OCI-LY7 (cell line): Measurements from ENCODE around the gene MED27. TPM values are rescaled to one million over a fixed set of nuclear protein-coding genes. Genes with fewer than 3 reads are reported as not detected.

Experiments
- BruUV-seq: library from RNA; stranded (reverse); fragments of 400-500 nt; replicated peaks from 2 replicates; lab custom pipeline; 2021; lab: Mats Ljungman, UMichigan
- CTCF ChIA-PET: fragments of 300-600 bp; sonication (Branson Sonifier 250); formaldehyde crosslinking; loops from one replicate; lab custom pipeline; 2022; ENCODE audit warnings: antibody characterized with exemption; ENCODE audit not compliant: unreplicated experiment; lab: Charles Lee
- POLR2A ChIA-PET: fragments of 300-600 bp; sonication (Branson Sonifier 250); formaldehyde crosslinking; loops from one replicate; lab custom pipeline; 2022; ENCODE audit warnings: antibody characterized with exemption; lab: Charles Lee
- DNase-seq: peaks from one replicate; pipeline ENCODE4 v3.0.0-alpha.2; 2015; ENCODE audit warnings: low spot score
- H2AFZ ChIP-seq: fragments of 200-600 bp; sonication (generic), shearing (Covaris generic); 2 replicates; pipeline ENCODE4 v1.6.1; 2014; ENCODE audit warnings: mild to moderate bottlenecking, antibody characterized with exemption, low read length, moderate library complexity
- H3K27ac ChIP-seq: fragments of 200-600 bp; sonication (generic); 2 replicates; pipeline ENCODE4 v1.5.1; 2014; ENCODE audit warnings: mixed run types, low read depth, mild to moderate bottlenecking, moderate library complexity, low read length, inconsistent platforms; ENCODE audit not compliant: poor library complexity, severe bottlenecking
- H3K36me3 ChIP-seq: fragments of 200-600 bp; sonication (generic); 2 replicates; pipeline ENCODE4 v1.6.1; 2014; ENCODE audit warnings: mild to moderate bottlenecking, antibody characterized with exemption, low read length, moderate library complexity, mixed read lengths; ENCODE audit not compliant: insufficient read depth
- H3K4me1 ChIP-seq: fragments of 200-600 bp; sonication (generic); 2 replicates; pipeline ENCODE4 v1.5.1; 2014; ENCODE audit warnings: mild to moderate bottlenecking, low read length; ENCODE audit not compliant: insufficient read depth, poor library complexity, severe bottlenecking
- H3K4me2 ChIP-seq: fragments of 200-600 bp; sonication (generic); 2 replicates; pipeline ENCODE4 v1.6.1; 2014; ENCODE audit warnings: mild to moderate bottlenecking, low read length
- H3K4me3 ChIP-seq: fragments of 200-600 bp; sonication (generic); 2 replicates; pipeline ENCODE4 v1.5.1; 2014; ENCODE audit warnings: mild to moderate bottlenecking, low read depth, low read length; ENCODE audit not compliant: poor library complexity, severe bottlenecking
- H3K79me2 ChIP-seq: fragments of 200-600 bp; sonication (generic); 2 replicates; pipeline ENCODE4 v1.6.1; 2016; ENCODE audit warnings: low read depth, mild to moderate bottlenecking, low read length, moderate library complexity, mixed read lengths; ENCODE audit not compliant: insufficient read depth
- H3K9me2 ChIP-seq: fragments of 200-600 bp; sonication (generic); 2 replicates; pipeline ENCODE4 v1.6.1; 2016; ENCODE audit warnings: mild to moderate bottlenecking, low read length, mixed read lengths; ENCODE audit not compliant: insufficient read depth
- H3K9me3 ChIP-seq: fragments of 200-600 bp; sonication (generic); 2 replicates; pipeline ENCODE4 v1.6.1; 2014; ENCODE audit warnings: mild to moderate bottlenecking, mixed run types, low read length, mixed read lengths
- H4K20me1 ChIP-seq: fragments of 200-600 bp; sonication (generic); 2 replicates; pipeline ENCODE4 v1.6.1; 2014; ENCODE audit warnings: mild to moderate bottlenecking, antibody characterized with exemption, low read length, moderate library complexity, mixed read lengths; ENCODE audit not compliant: insufficient read depth
- EZH2phosphoT487 ChIP-seq: fragments of 200-600 bp; sonication (generic); IDR thresholded peaks from 2 replicates; pipeline ENCODE4 v1.6.1; 2018; ENCODE audit warnings: low read depth, borderline replicate concordance, mild to moderate bottlenecking, mixed run types, antibody characterized with exemption, low read length, moderate library complexity, mixed read lengths
- intact Hi-C: fragments of 100-400 bp; cut with micrococcal nuclease; formaldehyde crosslinking; loops from one replicate; pipeline ENCODE4 v1.10.0; 2022; ENCODE audit not compliant: unreplicated experiment
- total RNA-seq, 2 experiments: library from RNA; depleted of rRNA in 1 of 2; stranded (reverse); fragments of >200 nt in 1 of 2; shearing (Covaris generic) in 1 of 2; gene quantifications; 2 replicates each; pipeline ENCODE4 v1.2.3, GENCODE V29; 2014 to 2022
- TF ChIP-seq, protein P1 (sequence below): fragments of 200-600 bp; sonication (generic); conservative IDR thresholded peaks from 2 replicates; pipeline ENCODE4 v1.5.1; 2014; ENCODE audit warnings: mild to moderate bottlenecking, antibody characterized with exemption, low read length, moderate library complexity, mixed read lengths

The MED27 gene
- total RNA-seq, 2 experiments from 2014 or later = 23.1 to 32.6 TPM

DNA sequence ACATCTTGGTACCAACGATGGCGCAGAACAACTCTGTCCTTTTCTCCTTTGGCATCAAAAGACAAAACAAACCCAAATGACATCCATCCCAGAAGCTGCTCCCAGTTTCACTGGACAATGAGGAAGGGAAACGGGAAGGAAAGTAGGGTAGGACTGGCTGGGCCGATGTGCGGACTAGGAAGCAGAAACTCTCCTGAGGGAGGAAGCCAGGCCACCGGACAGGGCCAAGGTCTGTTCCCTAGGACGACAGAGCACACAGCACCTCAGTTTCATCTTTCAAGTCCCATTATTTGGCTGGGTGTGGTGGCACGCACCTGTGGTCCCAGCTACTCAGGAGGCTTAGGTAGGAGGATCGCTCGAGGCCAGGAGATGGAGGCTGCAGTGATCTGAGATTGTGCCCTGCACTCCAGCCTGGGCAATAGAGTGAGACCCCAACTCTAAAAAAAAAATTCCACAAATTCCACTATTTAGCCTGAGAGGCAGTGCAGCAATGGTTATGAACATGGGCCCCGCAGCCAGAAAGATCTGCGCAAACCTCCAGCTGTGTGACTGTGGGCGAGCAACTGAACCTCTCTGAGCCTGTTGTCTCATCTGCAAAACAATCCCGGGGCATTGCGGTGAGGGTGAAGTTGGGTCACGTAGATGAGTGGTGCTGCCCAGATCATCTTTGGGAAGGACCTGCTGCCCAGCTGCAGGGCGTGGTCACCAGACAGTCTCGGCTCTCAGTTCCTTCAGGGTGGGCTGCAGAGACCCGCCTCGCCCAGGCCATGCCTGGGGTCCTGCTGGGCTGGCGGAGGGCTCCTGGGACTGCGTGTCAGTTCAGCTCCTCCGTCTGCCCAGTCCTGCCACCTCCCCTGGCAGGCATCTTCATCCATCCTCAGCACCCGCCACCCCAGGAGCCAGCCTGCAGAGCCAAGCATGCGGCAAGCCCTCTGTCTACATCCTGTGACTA is 238.6 kb downstream of the MED27 start:
- BruUV-seq = no TSS peak

DNA sequence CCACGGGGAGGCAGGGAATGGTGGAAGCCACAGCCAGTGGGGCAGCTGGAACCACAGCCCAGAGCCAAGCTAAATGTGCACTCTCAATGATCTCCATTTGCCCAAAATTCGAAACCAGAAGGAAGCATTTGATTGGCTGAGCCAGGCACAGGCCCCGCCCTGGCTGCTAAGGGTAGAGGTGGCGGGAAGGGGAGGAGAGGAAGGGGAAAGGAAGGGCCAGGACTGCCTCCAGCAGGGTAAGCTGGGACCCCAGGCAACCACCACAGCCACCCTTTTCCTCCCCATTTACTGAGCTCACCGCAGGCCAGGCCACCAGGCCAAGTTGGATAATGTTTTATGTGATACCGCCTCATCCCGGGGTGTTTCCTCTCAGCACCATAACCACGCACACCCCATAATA is 239.4 kb downstream of the MED27 start:
- Histone ChIP-seq H3K36me3 (no peaks in the 10 kb centered on the region), H4K20me1 (no peaks in the 10 kb centered on the region), H3K4me1 (no peaks in the 10 kb centered on the region), H3K4me2 (no peak overlapping the region), H3K27ac (no peak overlapping the region), H2AFZ (no peak overlapping the region), H3K9me3 (no peaks in the 10 kb centered on the region), H3K9me2 (no peaks in the 10 kb centered on the region), H3K79me2 (no peaks in the 10 kb centered on the region), H3K4me3 (no peak overlapping the region)
- BruUV-seq = no TSS peak
- intact Hi-C loops = no loop called here
- ChIA-PET POLR2A (no interaction called here), CTCF (no interaction called here)
- TF ChIP-seq, protein P1, sequence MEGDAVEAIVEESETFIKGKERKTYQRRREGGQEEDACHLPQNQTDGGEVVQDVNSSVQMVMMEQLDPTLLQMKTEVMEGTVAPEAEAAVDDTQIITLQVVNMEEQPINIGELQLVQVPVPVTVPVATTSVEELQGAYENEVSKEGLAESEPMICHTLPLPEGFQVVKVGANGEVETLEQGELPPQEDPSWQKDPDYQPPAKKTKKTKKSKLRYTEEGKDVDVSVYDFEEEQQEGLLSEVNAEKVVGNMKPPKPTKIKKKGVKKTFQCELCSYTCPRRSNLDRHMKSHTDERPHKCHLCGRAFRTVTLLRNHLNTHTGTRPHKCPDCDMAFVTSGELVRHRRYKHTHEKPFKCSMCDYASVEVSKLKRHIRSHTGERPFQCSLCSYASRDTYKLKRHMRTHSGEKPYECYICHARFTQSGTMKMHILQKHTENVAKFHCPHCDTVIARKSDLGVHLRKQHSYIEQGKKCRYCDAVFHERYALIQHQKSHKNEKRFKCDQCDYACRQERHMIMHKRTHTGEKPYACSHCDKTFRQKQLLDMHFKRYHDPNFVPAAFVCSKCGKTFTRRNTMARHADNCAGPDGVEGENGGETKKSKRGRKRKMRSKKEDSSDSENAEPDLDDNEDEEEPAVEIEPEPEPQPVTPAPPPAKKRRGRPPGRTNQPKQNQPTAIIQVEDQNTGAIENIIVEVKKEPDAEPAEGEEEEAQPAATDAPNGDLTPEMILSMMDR = no peak
- no peak for TF ChIP-seq EZH2phosphoT487
- no peak for DNase-seq

More for the DNA sequence above, 238.6 kb downstream of the MED27 start:
- Histone ChIP-seq H3K27ac (no peak overlapping the region), H3K4me1 (no peaks in the 10 kb centered on the region), H3K79me2 (no peaks in the 10 kb centered on the region), H2AFZ (no peak overlapping the region), H4K20me1 (no peaks in the 10 kb centered on the region), H3K4me3 (no peak overlapping the region), H3K9me2 (no peaks in the 10 kb centered on the region), H3K36me3 (no peaks in the 10 kb centered on the region), H3K4me2 (no peak overlapping the region), H3K9me3 (no peaks in the 10 kb centered on the region)
- no peak for DNase-seq
- intact Hi-C loops = no loop called here
- ChIA-PET CTCF (no interaction called here), POLR2A (no interaction called here)
- TF ChIP-seq EZH2phosphoT487 = no peak

DNA sequence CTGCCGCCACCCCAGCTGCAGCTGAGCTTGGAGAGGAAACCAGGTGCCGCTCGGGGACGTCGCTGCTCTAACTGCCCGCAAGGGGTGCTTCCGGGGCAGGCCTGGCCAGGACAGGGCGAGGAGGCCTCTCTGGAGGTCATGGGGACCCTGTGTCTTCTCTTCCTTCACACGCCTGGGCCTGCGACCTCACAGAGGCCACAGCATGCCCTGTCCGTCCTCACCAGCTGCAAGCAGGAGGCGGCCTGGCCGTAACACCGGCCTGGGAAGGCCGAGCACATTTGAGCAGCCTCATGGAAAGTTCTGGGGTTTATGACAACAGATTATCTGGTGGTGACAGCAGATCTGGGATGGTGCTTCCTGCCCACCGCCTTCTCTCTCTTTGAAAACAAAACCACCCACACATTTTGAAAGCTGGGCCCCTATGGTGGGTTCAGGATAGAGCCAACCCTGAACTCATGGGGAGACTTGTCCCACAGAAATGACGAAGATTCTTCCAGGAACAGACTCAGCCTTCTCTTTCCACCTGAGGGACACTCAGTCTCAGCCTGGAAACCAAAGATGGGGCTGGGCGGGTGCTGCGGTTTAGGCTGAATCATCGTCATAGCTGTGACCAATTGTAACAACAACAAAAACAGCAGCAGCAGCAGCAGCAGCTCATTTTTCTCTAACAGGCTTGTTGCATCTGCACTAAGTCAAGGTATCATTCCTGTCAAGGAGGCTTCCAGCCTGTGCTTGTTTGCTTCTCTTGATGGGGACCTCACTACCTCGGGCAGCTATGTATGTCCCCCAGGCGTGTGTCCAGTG is 240.2 kb downstream of the MED27 start:
- Histone ChIP-seq H3K36me3 (no peaks in the 10 kb centered on the region), H2AFZ (no peak overlapping the region), H3K9me2 (no peaks in the 10 kb centered on the region), H3K9me3 (no peaks in the 10 kb centered on the region), H3K4me2 (no peak overlapping the region), H4K20me1 (no peaks in the 10 kb centered on the region), H3K4me1 (no peaks in the 10 kb centered on the region), H3K4me3 (no peak overlapping the region), H3K79me2 (no peaks in the 10 kb centered on the region), H3K27ac (no peak overlapping the region)
- CTCF ChIA-PET = interaction anchor here (0.6 kb wide), 1 partner anchor 11 kb away, joined by 3 read pairs; no protein-coding TSS in a partner anchor
- TF ChIP-seq, protein P1 = no peak
- TF ChIP-seq EZH2phosphoT487 = no peak
- POLR2A ChIA-PET = no interaction called here
- no TSS peak for BruUV-seq
- DNase-seq = no peak
- intact Hi-C loops = no loop called here
